KMS-11 (cell line): ENCODE data around the gene SYNPO2L.
"Not testable (repeated sequence)": the region's sequence is repeated elsewhere in the genome, so short reads cannot be mapped to it uniquely, and the experiment has no call there.

Experiments used
- H2AFZ ChIP-seq: fragments of 200-600 bp; sonication (generic); 2 replicates; pipeline ENCODE4 v1.6.1; 2016; ENCODE audit warnings: antibody characterized with exemption, mixed run types, low read depth
- H3K27ac ChIP-seq: fragments of 200-600 bp; sonication (generic); 2 replicates; pipeline ENCODE4 v1.6.1; 2016; ENCODE audit warnings: mild to moderate bottlenecking, mixed run types
- H3K27me3 ChIP-seq: fragments of 200-600 bp; sonication (generic); 2 replicates; pipeline ENCODE4 v1.6.1; 2017; ENCODE audit warnings: mild to moderate bottlenecking, low read depth, mixed run types, moderate library complexity; ENCODE audit not compliant: insufficient read depth
- H3K36me3 ChIP-seq: fragments of 200-600 bp; sonication (generic); 2 replicates; pipeline ENCODE4 v1.6.1; 2017; ENCODE audit warnings: mild to moderate bottlenecking, mixed run types; ENCODE audit not compliant: insufficient read depth
- H3K4me1 ChIP-seq: fragments of 200-600 bp; sonication (generic); 2 replicates; pipeline ENCODE4 v1.6.1; 2016; ENCODE audit warnings: mild to moderate bottlenecking, low read depth, mixed run types; ENCODE audit not compliant: poor library complexity, severe bottlenecking
- H3K4me2 ChIP-seq: fragments of 200-600 bp; sonication (generic); 2 replicates; pipeline ENCODE4 v1.7.0; 2016; ENCODE audit warnings: mild to moderate bottlenecking, mixed run types
- H3K4me3 ChIP-seq: fragments of 200-600 bp; sonication (generic); IDR thresholded peaks from 2 replicates; pipeline ENCODE4 v1.6.1; 2017; ENCODE audit warnings: low read depth, low read length, mixed read lengths; ENCODE audit not compliant: insufficient read depth
- H3K79me2 ChIP-seq: fragments of 200-600 bp; sonication (generic); 2 replicates; pipeline ENCODE4 v1.6.1; 2016; ENCODE audit warnings: low read depth, mixed run types; ENCODE audit not compliant: insufficient read depth
- H3K9ac ChIP-seq: fragments of 200-600 bp; sonication (generic); 2 replicates; pipeline ENCODE4 v1.6.1; 2016; ENCODE audit warnings: mild to moderate bottlenecking, mixed run types
- H4K20me1 ChIP-seq: fragments of 200-600 bp; sonication (generic); 2 replicates; pipeline ENCODE4 v1.6.1; 2016; ENCODE audit warnings: mild to moderate bottlenecking, mixed run types; ENCODE audit not compliant: insufficient read depth
- TF ChIP-seq, protein P1 (sequence below): fragments of 200-600 bp; sonication (generic); conservative IDR thresholded peaks from 2 replicates; pipeline ENCODE4 v1.6.1; 2017; ENCODE audit warnings: low read depth, mild to moderate bottlenecking, antibody characterized with exemption, low read length, moderate library complexity, mixed read lengths

The SYNPO2L gene

DNA sequence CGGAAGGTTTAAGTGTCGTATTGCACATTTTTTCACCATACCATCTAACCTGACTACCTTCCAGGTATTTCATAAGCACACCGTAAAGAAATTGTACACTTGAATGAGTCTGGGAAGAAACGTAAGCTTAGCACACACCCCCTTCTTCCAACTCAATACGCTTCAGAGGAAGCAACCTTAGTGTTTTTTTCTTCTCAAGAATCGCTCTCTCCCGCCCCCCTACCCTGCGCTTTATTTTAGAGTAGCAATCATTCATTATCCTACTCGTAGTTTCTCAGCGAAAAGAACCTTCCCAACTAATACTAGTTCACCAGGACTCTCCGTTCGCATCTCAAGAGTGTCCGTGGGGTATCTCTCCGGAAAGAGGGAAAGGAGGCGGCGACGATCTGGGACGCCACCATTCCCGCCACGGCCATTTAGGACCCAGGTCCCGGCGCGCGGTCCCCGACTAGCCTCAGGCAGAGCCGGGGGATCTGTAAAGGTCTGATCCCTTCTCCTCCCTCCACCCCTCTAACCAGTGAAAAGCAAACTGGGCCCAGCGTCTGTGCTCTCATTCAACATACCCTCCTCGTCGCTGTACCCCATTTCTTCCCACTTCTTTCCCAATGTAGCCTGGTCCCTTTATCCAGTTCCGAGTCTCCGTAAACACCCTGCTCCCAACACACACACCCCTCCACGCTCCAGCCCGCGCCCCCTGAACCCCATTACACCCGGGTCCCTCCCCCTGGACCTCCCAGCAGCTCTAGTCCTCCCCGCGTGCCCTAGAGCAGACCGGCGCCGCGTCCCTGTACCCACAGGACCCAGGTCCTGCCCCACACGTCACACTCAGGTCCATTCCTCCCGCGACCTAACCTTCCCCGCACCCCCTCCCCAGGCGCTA is 30.6 kb downstream of the SYNPO2L start:
- H2AFZ ChIP-seq = peak overlapping the region; percentile 99
- 0 out of 2 replicates have a peak overlapping the region, but pooled peaks have one; percentile 20 for H3K27ac ChIP-seq
- TF ChIP-seq, protein P1, sequence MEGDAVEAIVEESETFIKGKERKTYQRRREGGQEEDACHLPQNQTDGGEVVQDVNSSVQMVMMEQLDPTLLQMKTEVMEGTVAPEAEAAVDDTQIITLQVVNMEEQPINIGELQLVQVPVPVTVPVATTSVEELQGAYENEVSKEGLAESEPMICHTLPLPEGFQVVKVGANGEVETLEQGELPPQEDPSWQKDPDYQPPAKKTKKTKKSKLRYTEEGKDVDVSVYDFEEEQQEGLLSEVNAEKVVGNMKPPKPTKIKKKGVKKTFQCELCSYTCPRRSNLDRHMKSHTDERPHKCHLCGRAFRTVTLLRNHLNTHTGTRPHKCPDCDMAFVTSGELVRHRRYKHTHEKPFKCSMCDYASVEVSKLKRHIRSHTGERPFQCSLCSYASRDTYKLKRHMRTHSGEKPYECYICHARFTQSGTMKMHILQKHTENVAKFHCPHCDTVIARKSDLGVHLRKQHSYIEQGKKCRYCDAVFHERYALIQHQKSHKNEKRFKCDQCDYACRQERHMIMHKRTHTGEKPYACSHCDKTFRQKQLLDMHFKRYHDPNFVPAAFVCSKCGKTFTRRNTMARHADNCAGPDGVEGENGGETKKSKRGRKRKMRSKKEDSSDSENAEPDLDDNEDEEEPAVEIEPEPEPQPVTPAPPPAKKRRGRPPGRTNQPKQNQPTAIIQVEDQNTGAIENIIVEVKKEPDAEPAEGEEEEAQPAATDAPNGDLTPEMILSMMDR = no peak

DNA sequence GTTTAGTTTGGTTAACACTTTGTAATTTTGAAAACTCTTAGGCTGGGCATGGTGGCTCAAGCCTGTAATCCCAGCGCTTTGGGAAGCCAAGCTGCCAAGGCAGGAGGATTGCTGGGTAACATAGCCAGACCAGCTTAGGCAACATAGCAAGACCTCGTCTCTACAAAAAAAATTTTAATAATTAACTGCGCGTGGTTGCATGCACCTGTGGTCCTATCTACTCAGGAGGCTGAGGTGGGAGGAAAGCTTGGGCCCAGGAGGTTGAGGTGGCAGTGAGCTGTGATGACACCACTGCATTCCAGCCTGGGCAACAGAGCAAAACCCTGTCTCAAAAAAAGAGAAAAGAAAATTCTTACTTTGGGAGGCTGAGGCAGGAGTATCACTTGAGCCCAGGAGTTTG is 32.8 kb downstream of the SYNPO2L start:
- Histone ChIP-seq H3K9ac (no peak overlapping the region), H3K36me3 (no peaks in the 10 kb centered on the region), H2AFZ (no peak overlapping the region), H4K20me1 (no peaks in the 10 kb centered on the region), H3K4me3 (no peak overlapping the region), H3K4me1 (peaks cover 7% of the 10 kb centered on the region), H3K27me3 (no peaks in the 10 kb centered on the region), H3K79me2 (peaks cover 13% of the 10 kb centered on the region), H3K27ac (no peak overlapping the region), H3K4me2 (no peak overlapping the region)
- TF ChIP-seq, protein P1 = no peak

More for the DNA sequence above, 30.6 kb downstream of the SYNPO2L start:
- no peaks in the 10 kb centered on the region for H4K20me1 ChIP-seq
- peaks cover 7% of the 10 kb centered on the region for H3K4me1 ChIP-seq
- H3K27me3 ChIP-seq = no peaks in the 10 kb centered on the region
- H3K4me2 ChIP-seq = peak overlapping the region; percentile 78
- no peaks in the 10 kb centered on the region for H3K36me3 ChIP-seq
- H3K4me3 ChIP-seq = no peak overlapping the region
- peak overlapping the region; percentile 96; the same call in 1 of the 2 replicates for H3K9ac ChIP-seq
- peaks cover 13% of the 10 kb centered on the region for H3K79me2 ChIP-seq

DNA sequence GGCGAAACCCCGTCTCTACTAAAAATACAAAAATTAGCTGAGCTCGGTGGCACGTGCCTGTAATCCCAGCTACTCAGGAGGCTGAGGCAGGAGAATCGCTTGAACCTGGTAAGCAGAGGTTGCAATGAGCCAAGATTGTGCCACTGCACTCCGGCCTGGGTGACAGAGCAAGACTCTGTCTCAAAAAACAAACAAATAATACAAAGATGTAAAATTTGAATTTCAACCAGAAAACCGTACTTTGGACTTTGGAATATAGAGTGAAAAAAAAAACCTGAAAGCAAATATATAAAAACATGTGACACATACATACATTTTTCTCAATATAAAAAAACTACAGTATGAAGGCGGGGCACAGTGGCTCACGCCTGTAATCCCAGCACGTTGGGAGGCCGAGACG is 34.9 kb downstream of the SYNPO2L start:
- not testable (repeated sequence) for H3K27ac ChIP-seq, H3K79me2 ChIP-seq, H2AFZ ChIP-seq, H3K36me3 ChIP-seq, H3K4me1 ChIP-seq, H3K27me3 ChIP-seq, H3K4me2 ChIP-seq, H3K9ac ChIP-seq, H4K20me1 ChIP-seq, H3K4me3 ChIP-seq

DNA sequence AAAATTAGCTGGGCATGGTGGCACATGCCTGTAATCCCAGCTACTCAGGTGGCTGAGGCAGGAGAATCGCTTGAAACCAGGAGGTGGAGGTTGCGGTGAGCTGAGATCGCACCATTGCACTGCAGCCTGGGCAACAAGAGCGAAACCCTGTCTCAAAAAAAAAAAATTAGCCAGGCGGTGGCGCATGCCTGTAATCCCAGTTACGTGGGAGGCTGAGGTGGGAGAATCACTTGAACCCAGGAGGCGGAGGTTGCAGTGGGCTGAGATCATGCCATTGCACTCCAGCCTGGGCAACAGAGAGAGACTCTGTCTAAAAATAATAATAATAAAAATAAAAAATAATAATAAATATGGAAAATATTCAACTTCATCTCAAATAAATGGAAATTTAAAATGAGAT is 38.7 kb downstream of the SYNPO2L start:
- not testable (repeated sequence) for H3K27me3 ChIP-seq, H4K20me1 ChIP-seq, H3K4me2 ChIP-seq, H3K79me2 ChIP-seq, H3K4me3 ChIP-seq, H2AFZ ChIP-seq, H3K9ac ChIP-seq, H3K4me1 ChIP-seq, H3K36me3 ChIP-seq, H3K27ac ChIP-seq

DNA sequence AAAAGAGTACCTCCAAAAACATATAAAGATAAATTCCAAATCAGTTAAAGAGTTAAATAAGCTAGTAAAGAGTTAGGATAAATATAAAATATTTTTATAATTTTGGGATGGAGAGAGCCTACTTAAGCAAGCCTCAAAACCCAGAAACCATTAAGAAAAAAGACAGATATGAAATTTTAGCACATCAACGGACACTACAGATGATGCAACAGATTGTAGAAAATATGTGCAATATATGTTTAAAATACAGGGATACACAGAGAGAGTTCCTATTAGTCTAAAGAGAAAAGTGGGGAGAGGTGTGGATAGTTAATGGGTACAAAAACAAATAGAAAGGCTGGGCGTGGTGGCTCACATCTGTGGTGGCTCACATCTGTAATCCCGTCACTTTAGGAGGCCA is 41.1 kb downstream of the SYNPO2L start:
- H3K27ac ChIP-seq = no peak overlapping the region
- H3K9ac ChIP-seq = no peak overlapping the region
- H4K20me1 ChIP-seq = no peaks in the 10 kb centered on the region
- H3K4me1 ChIP-seq = no peaks in the 10 kb centered on the region
- H2AFZ ChIP-seq = no peak overlapping the region
- no peaks in the 10 kb centered on the region for H3K79me2 ChIP-seq
- H3K4me2 ChIP-seq = no peak overlapping the region
- no peak overlapping the region for H3K4me3 ChIP-seq
- H3K27me3 ChIP-seq = no peaks in the 10 kb centered on the region
- no peaks in the 10 kb centered on the region for H3K36me3 ChIP-seq
- TF ChIP-seq, protein P1 = no peak
